K562 (cell line): ENCODE measurements around the gene ARF5. TPM values are rescaled to one million over a fixed set of nuclear protein-coding genes. Genes with fewer than 3 reads are reported as not detected.
A peak's percentile ranks its signal among the peaks of the same experiment; 100 is the strongest.

ENCODE experiments used
- ATAC-seq: fragments of 200-7000 bp; cut with Tn5 transposase; 3 replicates; pipeline ENCODE4 v1.9.1; 2020; ENCODE audit warnings: moderate library complexity
- BruUV-seq: library from RNA; stranded (reverse); fragments of 400-500 nt; replicated peaks from 2 replicates; lab custom pipeline; 2021; lab: Mats Ljungman, UMichigan
- CTCF ChIA-PET: fragments of 300-600 bp; formaldehyde crosslinking; extraction: SDS; loops from one replicate; lab custom pipeline; 2021; ENCODE audit warnings: low intra/inter-chr PET ratio; lab: Yijun Ruan, JAX
- POLR2A ChIA-PET: fragments of 300-600, 350-650 bp; sonication (Branson Sonifier 250); formaldehyde crosslinking; extraction: SDS; loops from one replicate; lab custom pipeline; 2021; ENCODE audit warnings: antibody characterized with exemption, inconsistent platforms; lab: Yijun Ruan, JAX
- DNase-seq, 4 experiments: peaks; one replicate each; pipeline versions ENCODE4 v3.0.0 to v3.0.0-alpha.2; 2011 to 2018; ENCODE audit warnings: low spot score in 3 of 4, mixed read lengths in 3 of 4; ENCODE audit errors: extremely low read depth in 1 of 4
- FAIRE-seq: peaks from 2 replicates; lab custom pipeline; 2011; peaks lifted over from hg19 to GRCh38; lab: Jason Lieb, UNC
- H2AFZ ChIP-seq: 2 replicates; pipeline ENCODE4 v1.6.0; 2011; ENCODE audit warnings: low read depth, low read length, control low read depth, inconsistent platforms
- H3K27ac ChIP-seq: fragments of 200-600 bp; 3 replicates; pipeline ENCODE4 v1.8.0; 2011; ENCODE audit warnings: low read depth, mild to moderate bottlenecking, control low read depth, inconsistent platforms, low read length, moderate library complexity, mixed read lengths; ENCODE audit errors: extremely low read depth
- H3K27me3 ChIP-seq, 2 experiments: fragments of 300-600 bp in 1 of 2; 2 replicates in 1 of 2; 3 replicates in 1 of 2; pipeline versions ENCODE4 v1.6.0 to v1.8.0; 2011; ENCODE audit warnings: inconsistent platforms in 2 of 2, low read length in 2 of 2, mild to moderate bottlenecking in 1 of 2, mixed read lengths in 1 of 2, moderate library complexity in 1 of 2; ENCODE audit not compliant: control insufficient read depth in 2 of 2, insufficient read depth in 2 of 2
- H3K36me3 ChIP-seq: fragments of 300-600 bp; 3 replicates; pipeline ENCODE4 v1.8.0; 2011; ENCODE audit warnings: mild to moderate bottlenecking, low read length, inconsistent platforms; ENCODE audit not compliant: control insufficient read depth, insufficient read depth
- H3K4me1 ChIP-seq, 2 experiments: fragments of 200-600 bp in 1 of 2; replicated peaks in 1 of 2; 2 replicates in 1 of 2; 3 replicates in 1 of 2; pipeline versions ENCODE4 v1.5.1 to v1.8.0; 2011; ENCODE audit warnings: inconsistent platforms in 2 of 2, low read length in 2 of 2, mild to moderate bottlenecking in 1 of 2, mixed read lengths in 1 of 2, moderate library complexity in 1 of 2; ENCODE audit not compliant: control insufficient read depth in 2 of 2, insufficient read depth in 2 of 2
- H3K4me2 ChIP-seq: 2 replicates; pipeline ENCODE4 v1.6.1; 2011; ENCODE audit warnings: low read length, control low read depth, inconsistent platforms, mixed read lengths; ENCODE audit not compliant: insufficient read depth
- H3K4me3 ChIP-seq: fragments of 200-600 bp; sonication (generic), shearing (Covaris generic); 2 replicates; pipeline ENCODE4 v1.5.1; 2016; ENCODE audit warnings: control low read depth, inconsistent platforms
- H3K79me2 ChIP-seq: fragments of 200-600 bp; 3 replicates; pipeline ENCODE4 v1.8.0; 2011; ENCODE audit warnings: low read length, inconsistent platforms; ENCODE audit not compliant: control insufficient read depth, insufficient read depth
- H3K9ac ChIP-seq, 2 experiments: 2 replicates each; pipeline versions ENCODE4 v1.6.0 to v1.6.1; 2011; ENCODE audit warnings: low read depth in 2 of 2, low read length in 2 of 2, control low read depth in 1 of 2, inconsistent platforms in 1 of 2, mild to moderate bottlenecking in 1 of 2, mixed read lengths in 1 of 2; ENCODE audit not compliant: insufficient read depth in 1 of 2
- H3K9me1 ChIP-seq: one replicate; pipeline ENCODE4 v1.6.0; 2011; ENCODE audit warnings: inconsistent platforms, mild to moderate bottlenecking, low read length, moderate library complexity; ENCODE audit not compliant: control insufficient read depth, insufficient read depth
- H3K9me3 ChIP-seq: replicated peaks from 2 replicates; pipeline ENCODE4 v1.5.1; 2011; ENCODE audit warnings: low read depth, low read length, inconsistent platforms; ENCODE audit not compliant: control insufficient read depth, insufficient read depth
- H4K20me1 ChIP-seq: replicated peaks from 2 replicates; pipeline ENCODE4 v1.6.1; 2011; ENCODE audit warnings: low read length, inconsistent platforms, mixed read lengths; ENCODE audit not compliant: control insufficient read depth, insufficient read depth
- ELF2 ChIP-seq: fragments of 250-450 bp; sonication (Bioruptor Pico); IDR thresholded peaks from 2 replicates; pipeline ENCODE4 v1.5.0; 2021; ENCODE audit warnings: mild to moderate bottlenecking
- KAT8 ChIP-seq: fragments of 450-650 bp; IDR thresholded peaks from 2 replicates; pipeline ENCODE4 v1.6.1; 2016; ENCODE audit warnings: low read depth, mild to moderate bottlenecking
- KDM1A ChIP-seq, 2 experiments: fragments of 450-650 bp; IDR thresholded peaks; 2 replicates each; pipeline ENCODE4 v1.6.1; 2016; ENCODE audit warnings: mild to moderate bottlenecking in 2 of 2
- MED1 ChIP-seq: sonication (generic); formaldehyde crosslinking; IDR thresholded peaks from 2 replicates; pipeline ENCODE4 v1.8.1; 2023; ENCODE audit warnings: missing genetic modification reagents, borderline replicate concordance
- NFE2 ChIP-seq: IDR thresholded peaks from 2 replicates; pipeline ENCODE4 v1.6.1; 2014; ENCODE audit warnings: antibody characterized with exemption, low read depth
- SP2 ChIP-seq: IDR thresholded peaks from 2 replicates; pipeline ENCODE4 v1.6.1; 2011; ENCODE audit warnings: mild to moderate bottlenecking, low read depth, low read length, moderate library complexity; ENCODE audit not compliant: poor library complexity, severe bottlenecking; ENCODE audit errors: extremely low read depth
- SRSF1 ChIP-seq: fragments of 200-400 bp; formaldehyde crosslinking; IDR thresholded peaks from 2 replicates; pipeline ENCODE4 v1.6.1; 2017; ENCODE audit warnings: mild to moderate bottlenecking, low read depth, low read length, moderate library complexity
- SRSF7 ChIP-seq: fragments of 200-400 bp; formaldehyde crosslinking; optimal IDR thresholded peaks from 2 replicates; pipeline ENCODE3; 2017; ENCODE audit warnings: mild to moderate bottlenecking, low read depth, low read length
- TCF7 ChIP-seq: sonication (generic); IDR thresholded peaks from 2 replicates; pipeline ENCODE4 v1.6.1; 2016; ENCODE audit warnings: antibody characterized with exemption, borderline replicate concordance
- ZNF79 ChIP-seq: fragments of 250-450 bp; sonication (Bioruptor Pico); IDR thresholded peaks from 2 replicates; pipeline ENCODE4 v1.4.0; 2020; ENCODE audit warnings: low read depth, mild to moderate bottlenecking, moderate library complexity
- WGBS: fragments of 100-300 bp; shearing (Covaris generic); methylation state at CpG from one replicate; pipeline ENCODE4 v1.1.6; 2016; ENCODE audit warnings: low coverage, mixed read lengths; ENCODE audit not compliant: insufficient coverage; ENCODE audit errors: missing lambda C conversion rate; 5-methylcytosine and 5-hydroxymethylcytosine counted together
- in situ Hi-C: fragments of 300-500 bp; cut with MboI; formaldehyde crosslinking; loops from 4 replicates; pipeline ENCODE4 v1.15.0; 2018; ENCODE audit warnings: inconsistent platforms, mixed read lengths
- intact Hi-C: fragments of 100-400 bp; cut with micrococcal nuclease; formaldehyde crosslinking; loops from 2 replicates; pipeline ENCODE4 v1.14.2; 2022
- polyA plus RNA-seq, 8 experiments: library from polyadenylated mRNA; depleted of rRNA in 4 of 8; stranded (reverse) in 5 of 8; unstranded in 3 of 8; fragments of >200 nt; fragmentation: Nextera tagmentation in 2 of 8; fragmentation: Illumina TruSeq in 1 of 8; extraction: Ambion mirVana in 2 of 8; extraction: Trizol in 1 of 8; gene quantifications; 2 replicates each; pipeline versions ENCODE4 v1.2.1 to v1.2.3, GENCODE V29; 2011 to 2014; ENCODE audit warnings: inconsistent platforms in 1 of 8, missing spikeins in 1 of 8
- total RNA-seq, 7 experiments: library from RNA; depleted of rRNA in 6 of 7; stranded (reverse); fragments of >200 nt in 6 of 7; fragmentation: Illumina TruSeq in 2 of 7; extraction: Trizol in 2 of 7; gene quantifications; 2 replicates each; pipeline versions ENCODE4 v1.2.1 to v1.2.3, GENCODE V29; 2011 to 2021; ENCODE audit warnings: low replicate concordance in 1 of 7
- TF ChIP-seq, protein P1 (sequence below), 2 experiments: fragments of 450-650 bp in 1 of 2; IDR thresholded peaks; 2 replicates each; pipeline ENCODE4 v1.6.1; 2011 to 2017; ENCODE audit warnings: low read depth in 2 of 2, antibody characterized with exemption in 1 of 2, borderline replicate concordance in 1 of 2, low read length in 1 of 2, mild to moderate bottlenecking in 1 of 2, mixed read lengths in 1 of 2; ENCODE audit not compliant: control insufficient read depth in 1 of 2
- TF ChIP-seq, protein P2 (sequence below): fragments of 200-400 bp; formaldehyde crosslinking; IDR thresholded peaks from 2 replicates; pipeline ENCODE4 v1.6.1; 2017; ENCODE audit warnings: mild to moderate bottlenecking, low read depth, low read length, moderate library complexity
- TF ChIP-seq, protein P3 (sequence below), 2 experiments: fragments of 450-650 bp in 1 of 2; sonication (generic) in 1 of 2; formaldehyde crosslinking; conservative IDR thresholded peaks; 2 replicates each; pipeline versions ENCODE4 v1.4.0 to v1.8.1; 2020 to 2022; ENCODE audit warnings: mild to moderate bottlenecking in 1 of 2, missing genetic modification reagents in 1 of 2

The ARF5 gene
- total and polyA plus RNA-seq, 9 of the 15 experiments (the other 6 are each of a cell fraction or from before 2014, with no cell fraction given) = 8.1 to 290 (median 125) TPM

DNA sequence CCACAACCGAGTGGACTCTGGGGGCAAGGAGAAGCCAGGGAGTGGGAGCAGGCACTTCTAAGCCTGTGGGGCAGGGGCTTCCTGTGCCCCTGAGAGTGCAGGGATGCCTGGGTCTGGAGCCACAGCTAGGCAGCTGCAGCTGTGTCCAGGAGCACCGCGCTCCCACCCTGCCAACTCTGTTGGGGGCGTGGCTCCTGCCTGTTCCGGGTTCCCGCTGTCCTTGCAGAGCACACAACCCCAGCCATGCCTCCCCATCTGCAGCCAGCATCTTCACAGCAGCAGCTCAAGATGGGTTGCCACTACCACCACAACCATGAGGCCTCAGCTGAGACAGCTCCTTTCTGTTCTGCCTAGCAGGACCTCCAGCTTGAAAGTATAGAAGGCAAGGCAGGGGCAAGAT, 21.1 kb downstream of the ARF5 start:
- FAIRE-seq (no peak), ATAC-seq (no peak; the same call in 2 of the 3 replicates), DNase-seq (no peak)
- Histone ChIP-seq H3K36me3 (no peaks in the 10 kb centered on the region), H3K27ac (no peak overlapping the region), H3K4me2 (no peak overlapping the region), H3K9ac (0 out of 4 replicates have a peak overlapping the region, but pooled peaks of 1 of the 2 experiments have one; percentile 21), H3K27me3 (peaks cover 12 to 39% of the 10 kb centered on the region in 2 experiments), H4K20me1 (no peaks in the 10 kb centered on the region; the same call in 1 of the 2 replicates), H2AFZ (no peak overlapping the region), H3K79me2 (no peaks in the 10 kb centered on the region), H3K4me3 (no peak overlapping the region), H3K4me1 (peaks cover 0 to 4% of the 10 kb centered on the region in 2 experiments; a peak in 1 of 5 replicates), H3K9me1 (no peaks in the 10 kb centered on the region), H3K9me3 (no peaks in the 10 kb centered on the region; the same call in 1 of the 2 replicates)
- in situ Hi-C loops (no loop called here), intact Hi-C loops (no loop called here)
- POLR2A ChIA-PET = no interaction called here
- BruUV-seq = no TSS peak
- TF ChIP-seq MED1 (no peak), TCF7 (no peak), KAT8 (no peak), NFE2 (no peak), SRSF7 (no peak), SP2 (no peak), ELF2 (no peak), ZNF79 (no peak), KDM1A (IDR thresholded peaks at IDR 0.05) (no peak), SRSF1 (no peak)
- TF ChIP-seq, protein P1, sequence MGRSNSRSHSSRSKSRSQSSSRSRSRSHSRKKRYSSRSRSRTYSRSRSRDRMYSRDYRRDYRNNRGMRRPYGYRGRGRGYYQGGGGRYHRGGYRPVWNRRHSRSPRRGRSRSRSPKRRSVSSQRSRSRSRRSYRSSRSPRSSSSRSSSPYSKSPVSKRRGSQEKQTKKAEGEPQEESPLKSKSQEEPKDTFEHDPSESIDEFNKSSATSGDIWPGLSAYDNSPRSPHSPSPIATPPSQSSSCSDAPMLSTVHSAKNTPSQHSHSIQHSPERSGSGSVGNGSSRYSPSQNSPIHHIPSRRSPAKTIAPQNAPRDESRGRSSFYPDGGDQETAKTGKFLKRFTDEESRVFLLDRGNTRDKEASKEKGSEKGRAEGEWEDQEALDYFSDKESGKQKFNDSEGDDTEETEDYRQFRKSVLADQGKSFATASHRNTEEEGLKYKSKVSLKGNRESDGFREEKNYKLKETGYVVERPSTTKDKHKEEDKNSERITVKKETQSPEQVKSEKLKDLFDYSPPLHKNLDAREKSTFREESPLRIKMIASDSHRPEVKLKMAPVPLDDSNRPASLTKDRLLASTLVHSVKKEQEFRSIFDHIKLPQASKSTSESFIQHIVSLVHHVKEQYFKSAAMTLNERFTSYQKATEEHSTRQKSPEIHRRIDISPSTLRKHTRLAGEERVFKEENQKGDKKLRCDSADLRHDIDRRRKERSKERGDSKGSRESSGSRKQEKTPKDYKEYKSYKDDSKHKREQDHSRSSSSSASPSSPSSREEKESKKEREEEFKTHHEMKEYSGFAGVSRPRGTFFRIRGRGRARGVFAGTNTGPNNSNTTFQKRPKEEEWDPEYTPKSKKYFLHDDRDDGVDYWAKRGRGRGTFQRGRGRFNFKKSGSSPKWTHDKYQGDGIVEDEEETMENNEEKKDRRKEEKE (IDR thresholded peaks at IDR 0.05; ENCODE audit: borderline replicate concordance in 1 of 2, control insufficient read depth in 1 of 2, low read depth in 2 of 2, low read length in 1 of 2) = no peak
- TF ChIP-seq, protein P2, sequence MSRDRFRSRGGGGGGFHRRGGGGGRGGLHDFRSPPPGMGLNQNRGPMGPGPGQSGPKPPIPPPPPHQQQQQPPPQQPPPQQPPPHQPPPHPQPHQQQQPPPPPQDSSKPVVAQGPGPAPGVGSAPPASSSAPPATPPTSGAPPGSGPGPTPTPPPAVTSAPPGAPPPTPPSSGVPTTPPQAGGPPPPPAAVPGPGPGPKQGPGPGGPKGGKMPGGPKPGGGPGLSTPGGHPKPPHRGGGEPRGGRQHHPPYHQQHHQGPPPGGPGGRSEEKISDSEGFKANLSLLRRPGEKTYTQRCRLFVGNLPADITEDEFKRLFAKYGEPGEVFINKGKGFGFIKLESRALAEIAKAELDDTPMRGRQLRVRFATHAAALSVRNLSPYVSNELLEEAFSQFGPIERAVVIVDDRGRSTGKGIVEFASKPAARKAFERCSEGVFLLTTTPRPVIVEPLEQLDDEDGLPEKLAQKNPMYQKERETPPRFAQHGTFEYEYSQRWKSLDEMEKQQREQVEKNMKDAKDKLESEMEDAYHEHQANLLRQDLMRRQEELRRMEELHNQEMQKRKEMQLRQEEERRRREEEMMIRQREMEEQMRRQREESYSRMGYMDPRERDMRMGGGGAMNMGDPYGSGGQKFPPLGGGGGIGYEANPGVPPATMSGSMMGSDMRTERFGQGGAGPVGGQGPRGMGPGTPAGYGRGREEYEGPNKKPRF = no peak
- TF ChIP-seq, protein P3, sequence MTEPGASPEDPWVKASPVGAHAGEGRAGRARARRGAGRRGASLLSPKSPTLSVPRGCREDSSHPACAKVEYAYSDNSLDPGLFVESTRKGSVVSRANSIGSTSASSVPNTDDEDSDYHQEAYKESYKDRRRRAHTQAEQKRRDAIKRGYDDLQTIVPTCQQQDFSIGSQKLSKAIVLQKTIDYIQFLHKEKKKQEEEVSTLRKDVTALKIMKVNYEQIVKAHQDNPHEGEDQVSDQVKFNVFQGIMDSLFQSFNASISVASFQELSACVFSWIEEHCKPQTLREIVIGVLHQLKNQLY (CRISPR knock-in tag; conservative IDR thresholded peaks at IDR 0.05) = no peak
- WGBS = 2% methylated on average over 6 of the region's 6 CpGs
- CTCF ChIA-PET = no interaction called here
